Progenitor cell of endocrine pancreas (in vitro differentiated cells): ENCODE measurements around the gene STK10. TPM values are rescaled to one million over a fixed set of nuclear protein-coding genes. Genes with fewer than 3 reads are reported as not detected.

Experiments used
- DNase-seq: peaks from one replicate; pipeline ENCODE4 v3.0.0; 2021; ENCODE audit warnings: low spot score; ENCODE audit not compliant: unreplicated experiment
- H3K27ac Mint-ChIP-seq: 2 replicates; pipeline ENCODE4 v1.8.0; 2021; ENCODE audit warnings: mild to moderate bottlenecking, moderate library complexity, mixed read lengths
- H3K27me3 Mint-ChIP-seq: 2 replicates; pipeline ENCODE4 v1.8.0; 2021; ENCODE audit warnings: mixed read lengths
- H3K36me3 Mint-ChIP-seq: 2 replicates; pipeline ENCODE4 v1.8.0; 2022; ENCODE audit warnings: mixed read lengths; ENCODE audit not compliant: insufficient read depth
- H3K4me1 Mint-ChIP-seq: 2 replicates; pipeline ENCODE4 v1.8.0; 2021; ENCODE audit warnings: low read depth, mixed read lengths
- H3K4me3 Mint-ChIP-seq: 2 replicates; pipeline ENCODE4 v1.8.0; 2021; ENCODE audit warnings: low read depth, mild to moderate bottlenecking, moderate library complexity, mixed read lengths
- H3K9me3 Mint-ChIP-seq: 2 replicates; pipeline ENCODE4 v1.8.0; 2021; ENCODE audit warnings: low read depth, mixed read lengths
- total RNA-seq: library from RNA; stranded (reverse); gene quantifications from 2 replicates; pipeline ENCODE4 v1.2.1, GENCODE V29; 2021
- TF ChIP-seq, protein P1 (sequence below): fragments of 200-600 bp; sonication (generic); IDR thresholded peaks from one replicate; pipeline ENCODE4 v1.5.0; 2021; ENCODE audit warnings: antibody characterized with exemption, mild to moderate bottlenecking; ENCODE audit not compliant: unreplicated experiment

Gene STK10
- total RNA-seq, 1 donor from 2014 or later: 18.1 TPM

DNA sequence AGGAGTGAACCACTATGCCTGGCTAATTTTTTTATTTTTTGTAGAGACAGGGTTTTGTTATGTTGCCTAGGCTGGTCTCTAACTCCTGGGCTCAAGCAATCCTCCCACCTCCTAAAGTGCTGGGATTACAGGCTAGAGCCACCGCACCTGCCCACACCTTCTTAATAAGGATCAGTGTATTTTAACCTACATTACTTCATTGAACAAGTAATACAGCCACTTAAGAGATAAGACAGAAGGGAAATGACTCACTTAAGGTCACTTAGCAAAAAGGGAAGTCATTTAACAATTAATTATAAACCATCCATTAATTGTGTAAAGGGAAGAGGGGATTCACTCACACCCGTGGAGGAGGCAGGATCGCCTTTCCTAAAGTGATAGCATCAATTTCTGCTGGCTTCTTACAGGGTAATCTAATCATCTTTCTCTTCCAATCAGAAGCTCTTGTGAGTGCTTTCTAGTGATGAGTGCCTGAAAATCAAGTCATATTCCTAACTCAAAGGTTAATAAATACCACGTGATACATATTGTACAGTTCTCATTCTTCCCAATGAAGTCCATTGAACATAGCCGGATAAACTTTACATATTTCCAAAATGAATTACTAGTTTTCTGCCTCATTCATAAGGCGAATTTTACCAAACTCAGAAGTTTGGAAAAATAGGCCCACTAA, 185.0 kb downstream of the STK10 start:
- no peak overlapping the region for H3K4me3 Mint-ChIP-seq
- no peak for DNase-seq
- no peaks in the 10 kb centered on the region for H3K9me3 Mint-ChIP-seq
- TF ChIP-seq, protein P1, sequence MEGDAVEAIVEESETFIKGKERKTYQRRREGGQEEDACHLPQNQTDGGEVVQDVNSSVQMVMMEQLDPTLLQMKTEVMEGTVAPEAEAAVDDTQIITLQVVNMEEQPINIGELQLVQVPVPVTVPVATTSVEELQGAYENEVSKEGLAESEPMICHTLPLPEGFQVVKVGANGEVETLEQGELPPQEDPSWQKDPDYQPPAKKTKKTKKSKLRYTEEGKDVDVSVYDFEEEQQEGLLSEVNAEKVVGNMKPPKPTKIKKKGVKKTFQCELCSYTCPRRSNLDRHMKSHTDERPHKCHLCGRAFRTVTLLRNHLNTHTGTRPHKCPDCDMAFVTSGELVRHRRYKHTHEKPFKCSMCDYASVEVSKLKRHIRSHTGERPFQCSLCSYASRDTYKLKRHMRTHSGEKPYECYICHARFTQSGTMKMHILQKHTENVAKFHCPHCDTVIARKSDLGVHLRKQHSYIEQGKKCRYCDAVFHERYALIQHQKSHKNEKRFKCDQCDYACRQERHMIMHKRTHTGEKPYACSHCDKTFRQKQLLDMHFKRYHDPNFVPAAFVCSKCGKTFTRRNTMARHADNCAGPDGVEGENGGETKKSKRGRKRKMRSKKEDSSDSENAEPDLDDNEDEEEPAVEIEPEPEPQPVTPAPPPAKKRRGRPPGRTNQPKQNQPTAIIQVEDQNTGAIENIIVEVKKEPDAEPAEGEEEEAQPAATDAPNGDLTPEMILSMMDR: no peak
- peak overlapping the region; percentile 44 for H3K27ac Mint-ChIP-seq
- peaks cover 48% of the 10 kb centered on the region for H3K4me1 Mint-ChIP-seq
- no peaks in the 10 kb centered on the region for H3K36me3 Mint-ChIP-seq
- H3K27me3 Mint-ChIP-seq: no peaks in the 10 kb centered on the region

DNA sequence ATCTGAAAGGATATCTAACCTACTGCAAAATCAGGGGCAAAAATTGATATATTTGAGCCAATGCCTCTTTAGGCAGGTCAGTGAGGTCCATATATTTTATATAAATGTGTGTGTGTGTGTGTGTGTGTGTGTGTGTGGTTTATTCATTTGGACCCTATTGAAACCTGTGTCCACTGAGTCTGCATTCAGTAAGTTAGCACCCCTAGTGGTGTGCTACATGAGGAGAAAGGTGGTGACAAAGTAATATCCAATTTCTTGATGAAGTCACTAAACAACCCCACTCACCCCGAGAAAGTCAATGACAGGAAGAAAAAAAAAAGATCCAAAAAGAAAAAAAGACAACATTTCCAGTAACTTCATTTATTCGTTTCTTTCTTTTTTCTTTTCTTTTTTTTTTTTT, 185.7 kb downstream of the STK10 start:
- no peaks in the 10 kb centered on the region for H3K36me3 Mint-ChIP-seq
- peaks cover 50% of the 10 kb centered on the region for H3K4me1 Mint-ChIP-seq
- no peak overlapping the region for H3K27ac Mint-ChIP-seq
- TF ChIP-seq, protein P1: peak; percentile 52
- no peak overlapping the region for H3K4me3 Mint-ChIP-seq
- H3K27me3 Mint-ChIP-seq: no peaks in the 10 kb centered on the region
- no peak for DNase-seq
- H3K9me3 Mint-ChIP-seq: no peaks in the 10 kb centered on the region

DNA sequence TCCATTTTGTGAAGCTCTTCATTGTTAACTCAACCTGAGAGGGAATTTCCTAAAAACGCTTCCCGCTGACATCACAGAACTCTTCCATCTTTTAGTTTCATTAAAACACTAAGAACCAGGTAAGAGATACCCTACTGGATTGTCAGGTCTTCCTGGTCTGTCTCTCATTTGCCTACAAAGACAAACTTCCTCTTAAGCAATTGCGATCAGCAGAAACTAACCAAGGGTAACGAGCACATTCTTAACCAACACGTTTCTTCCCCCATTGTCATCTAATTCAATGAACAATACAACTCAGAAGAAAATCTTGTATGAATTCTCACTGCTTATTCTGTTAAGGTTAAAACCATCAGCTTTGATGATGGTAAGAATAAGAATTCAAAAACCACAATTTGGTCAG, 188.1 kb downstream of the STK10 start:
- Mint-ChIP-seq H3K27ac (peak overlapping the region; percentile 45), H3K9me3 (no peaks in the 10 kb centered on the region), H3K4me3 (no peak overlapping the region), H3K27me3 (no peaks in the 10 kb centered on the region), H3K4me1 (peaks cover 47% of the 10 kb centered on the region), H3K36me3 (peaks cover 3% of the 10 kb centered on the region)
- no peak for DNase-seq
- TF ChIP-seq, protein P1: no peak

DNA sequence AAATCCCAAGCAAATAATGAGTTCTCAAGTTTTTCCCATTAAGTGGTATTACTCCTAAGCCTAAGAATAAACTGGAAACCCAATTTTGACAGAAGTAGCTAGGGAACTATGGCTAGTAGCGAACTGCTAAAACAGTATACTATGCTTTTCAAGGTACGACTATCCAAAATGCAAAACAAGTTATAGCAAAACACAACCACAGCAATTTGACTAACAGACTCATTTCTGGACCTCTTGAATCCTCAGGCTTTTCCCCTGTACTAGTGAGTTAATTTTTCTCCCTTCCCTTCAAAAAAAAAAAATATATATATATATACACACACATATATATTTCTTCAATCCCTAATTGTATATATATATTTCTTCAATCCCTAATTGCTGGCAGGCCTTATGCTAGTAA, 188.9 kb downstream of the STK10 start:
- H3K4me3 Mint-ChIP-seq: no peak overlapping the region
- no peaks in the 10 kb centered on the region for H3K27me3 Mint-ChIP-seq
- peaks cover 44% of the 10 kb centered on the region for H3K4me1 Mint-ChIP-seq
- H3K36me3 Mint-ChIP-seq: peaks cover 5% of the 10 kb centered on the region
- no peaks in the 10 kb centered on the region for H3K9me3 Mint-ChIP-seq
- no peak overlapping the region for H3K27ac Mint-ChIP-seq
- TF ChIP-seq, protein P1: no peak
- no peak for DNase-seq

DNA sequence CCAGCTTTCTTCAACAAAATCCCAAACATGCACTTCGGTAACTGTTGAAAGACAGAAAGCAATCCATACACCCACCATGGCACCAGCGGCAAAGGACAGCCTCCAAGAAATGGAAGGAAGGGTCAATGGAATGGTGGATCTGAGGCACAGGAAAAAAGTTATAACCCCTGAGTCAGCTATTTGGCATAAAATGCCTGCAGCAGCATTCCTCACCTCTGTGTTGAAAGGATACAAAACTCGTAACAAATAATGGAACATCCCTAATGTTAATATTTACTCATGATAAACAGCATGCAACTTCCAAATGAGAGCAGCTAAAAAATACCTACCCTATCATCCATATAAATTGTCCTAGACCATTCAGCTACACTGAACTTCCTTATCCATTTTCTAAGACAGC, 191.0 kb downstream of the STK10 start:
- peaks cover 44% of the 10 kb centered on the region for H3K4me1 Mint-ChIP-seq
- H3K9me3 Mint-ChIP-seq: no peaks in the 10 kb centered on the region
- H3K27ac Mint-ChIP-seq: peak overlapping the region; percentile 87
- TF ChIP-seq, protein P1: no peak
- H3K36me3 Mint-ChIP-seq: peaks cover 11% of the 10 kb centered on the region
- no peak for DNase-seq
- no peak overlapping the region for H3K4me3 Mint-ChIP-seq
- H3K27me3 Mint-ChIP-seq: no peaks in the 10 kb centered on the region
